Heart left ventricle (tissue), 16 donors: ENCODE measurements around the gene ACSS1. TPM values are rescaled to one million over a fixed set of nuclear protein-coding genes. Genes with fewer than 3 reads are reported as not detected.

Experiments used
- ATAC-seq, 4 donors: fragments of 200-7000 bp; cut with Tn5 transposase; one replicate each; pipeline ENCODE4 v1.9.1; 2020 to 2022; ENCODE audit warnings: moderate library complexity in 4 of 4, mild to moderate bottlenecking in 3 of 4, moderate number of reproducible peaks in 1 of 4
- DNase-seq, 5 donors: peaks; one replicate each; pipeline ENCODE4 v3.0.0-alpha.2; 2020
- H3K27ac ChIP-seq, 12 donors: fragments of 200-600 bp; sonication (generic) in 4 of 12; one replicate each; pipeline versions ENCODE4 v1.5.0 to v1.8.0; 2016 to 2022; ENCODE audit warnings: mild to moderate bottlenecking in 2 of 12
- H3K27me3 ChIP-seq, 9 donors: fragments of 200-600 bp; sonication (generic) in 2 of 9; one replicate each; pipeline versions ENCODE4 v1.5.1 to v1.8.0; 2016 to 2022; ENCODE audit warnings: mild to moderate bottlenecking in 3 of 9
- H3K36me3 ChIP-seq, 9 donors: fragments of 200-600 bp; sonication (generic) in 2 of 9; one replicate each; pipeline versions ENCODE4 v1.5.0 to v1.8.0; 2018 to 2022; ENCODE audit warnings: mild to moderate bottlenecking in 2 of 9
- H3K4me1 ChIP-seq, 12 donors: fragments of 200-600 bp; sonication (generic) in 4 of 12; one replicate each; pipeline versions ENCODE4 v1.5.0 to v1.8.0; 2016 to 2022; ENCODE audit warnings: mild to moderate bottlenecking in 3 of 12
- H3K4me3 ChIP-seq, 12 donors: fragments of 200-600 bp; sonication (generic) in 4 of 12; one replicate each; pipeline versions ENCODE4 v1.5.0 to v1.8.0; 2017 to 2022; ENCODE audit warnings: mild to moderate bottlenecking in 9 of 12, moderate library complexity in 4 of 12
- H3K9me3 ChIP-seq, 12 donors: fragments of 200-600 bp; sonication (generic) in 4 of 12; one replicate each; pipeline versions ENCODE4 v1.5.0 to v1.8.0; 2016 to 2022; ENCODE audit warnings: mild to moderate bottlenecking in 1 of 12
- POLR2A ChIP-seq, 2 donors: fragments of 450-650 bp; IDR thresholded peaks; one replicate each; pipeline ENCODE4 v1.6.1; 2017; ENCODE audit warnings: antibody characterized with exemption in 2 of 2, mild to moderate bottlenecking in 2 of 2, moderate library complexity in 2 of 2
- WGBS, 4 donors: extraction: QIAGEN DNeasy Blood & Tissue Kit in 2 of 4; methylation state at CpG; one replicate each; pipeline versions ENCODE4 v1.1.5 to v1.1.7; 2013 to 2018; 5-methylcytosine and 5-hydroxymethylcytosine counted together
- intact Hi-C, 10 donors: fragments of 100-400 bp; cut with DNase I; formaldehyde crosslinking; loops; one replicate each; pipeline versions ENCODE4 v1.11.1 to v1.14.2; 2022
- polyA plus RNA-seq, 2 donors: library from polyadenylated mRNA; stranded (reverse); fragments of 200-250 nt; gene quantifications; one replicate each; pipeline ENCODE4 v1.2.3, GENCODE V29; 2013
- total RNA-seq, 9 donors: library from RNA; depleted of rRNA in 2 of 9; stranded (reverse); fragments of >200 nt in 2 of 9; fragmentation: NEBNext Ultra II Directional in 3 of 9; extraction: Animal tissue kit (Norgen Biotek cat#: 25700) in 3 of 9; gene quantifications; one replicate each; pipeline versions ENCODE4 v1.1.0 to v1.2.4, GENCODE V29; 2016 to 2023
- TF ChIP-seq, protein P1 (sequence below), 12 donors: fragments of 200-600 bp; sonication (generic) in 4 of 12; IDR thresholded peaks; one replicate each; pipeline versions ENCODE4 v1.5.0 to v1.8.0; 2018 to 2022; ENCODE audit warnings: antibody characterized with exemption in 12 of 12, mild to moderate bottlenecking in 5 of 12
- donor health status: ischemic (EF 13 %, LVEDD 7.1; RV severe dilation, severe dysfunction).
- donor health status: healthy with polysubstance abuse.
- donor health status: DM: no; HTN: yes; CAD: no.
- donor health status: DM: no; HTN: no; CAD: no.
- donor health status: ischemic (EF 25% LVEDD 6.9; RV normal size, moderate dysfunction).
- donor health status: ischemic (EF 25% LVEDD 5.7; RV mildly dilated, moderate dysfunction).
- donor health status: healthy.
- donor health status: DM: yes; HTN: yes; CAD: no.
- donor health status: ischemic (EF 35%, LVEDD 5.7; RV mildly dilated, moderate dysfunction).
- donor health status: nonischemic (EF 11% LVEDD 7.7; RV severe dilation, severe dysfunction).
- donor health status: DM: yes; HTN: yes; CAD: no.
- donor health status: PGD.
- donor health status: ischemic (EF 29% LVEDD 5.4; RV normal size, mild dysfunction).
- donor health status: nonischemic (EF 23%, LVEDD 6.1; RV moderate dilation, normal function).

Gene ACSS1
- total and polyA plus RNA-seq, 11 donors: 43.5 to 177 (median 81.4) TPM

DNA sequence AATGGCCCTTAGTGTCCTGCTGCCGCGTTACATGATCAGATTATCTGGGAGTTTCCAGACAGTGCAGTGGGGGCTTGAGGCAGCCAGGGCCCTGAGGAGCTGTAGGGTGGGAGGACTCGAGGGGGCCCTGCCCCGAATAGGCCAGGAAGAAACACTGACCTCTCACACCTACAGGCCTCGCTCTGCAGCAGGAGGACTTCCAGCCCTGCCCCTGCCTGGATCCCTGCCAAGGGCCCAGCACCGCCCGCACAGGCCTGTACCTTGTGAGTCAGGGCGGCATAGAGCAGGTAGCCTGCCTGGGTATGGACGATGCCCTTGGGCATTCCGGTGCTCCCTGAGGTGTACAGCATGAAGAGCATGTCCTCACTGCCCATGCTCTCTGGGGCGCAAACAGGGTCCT lies 35.3 kb downstream of the ACSS1 start:
- H3K27ac ChIP-seq: peak overlapping the region in 7 of 12 donors; percentile 6 to 71 (median 18)
- H3K27me3 ChIP-seq: no peaks in the 10 kb centered on the region
- H3K4me1 ChIP-seq: peaks cover 0 to 69% (median 24%) of the 10 kb centered on the region in 12 donors
- 45 to 65% (median 50%) methylated on average over 11 of the region's 11 CpGs for WGBS, 4 donors
- peaks cover 0 to 59% (median 35%) of the 10 kb centered on the region in 9 donors for H3K36me3 ChIP-seq
- TF ChIP-seq, protein P1, sequence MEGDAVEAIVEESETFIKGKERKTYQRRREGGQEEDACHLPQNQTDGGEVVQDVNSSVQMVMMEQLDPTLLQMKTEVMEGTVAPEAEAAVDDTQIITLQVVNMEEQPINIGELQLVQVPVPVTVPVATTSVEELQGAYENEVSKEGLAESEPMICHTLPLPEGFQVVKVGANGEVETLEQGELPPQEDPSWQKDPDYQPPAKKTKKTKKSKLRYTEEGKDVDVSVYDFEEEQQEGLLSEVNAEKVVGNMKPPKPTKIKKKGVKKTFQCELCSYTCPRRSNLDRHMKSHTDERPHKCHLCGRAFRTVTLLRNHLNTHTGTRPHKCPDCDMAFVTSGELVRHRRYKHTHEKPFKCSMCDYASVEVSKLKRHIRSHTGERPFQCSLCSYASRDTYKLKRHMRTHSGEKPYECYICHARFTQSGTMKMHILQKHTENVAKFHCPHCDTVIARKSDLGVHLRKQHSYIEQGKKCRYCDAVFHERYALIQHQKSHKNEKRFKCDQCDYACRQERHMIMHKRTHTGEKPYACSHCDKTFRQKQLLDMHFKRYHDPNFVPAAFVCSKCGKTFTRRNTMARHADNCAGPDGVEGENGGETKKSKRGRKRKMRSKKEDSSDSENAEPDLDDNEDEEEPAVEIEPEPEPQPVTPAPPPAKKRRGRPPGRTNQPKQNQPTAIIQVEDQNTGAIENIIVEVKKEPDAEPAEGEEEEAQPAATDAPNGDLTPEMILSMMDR (IDR thresholded peaks at IDR 0.05): no peak
- no peak for TF ChIP-seq POLR2A (IDR thresholded peaks at IDR 0.05)
- ATAC-seq: peak; percentile 13 to 61 (median 38)
- DNase-seq: peak in 3 of 5 donors; percentile 40 to 66 (median 60)
- no peaks in the 10 kb centered on the region for H3K9me3 ChIP-seq
- no peak overlapping the region for H3K4me3 ChIP-seq
- intact Hi-C loops: loop anchor here in 1 of 10 donors (5.0 kb wide), 1 partner anchor 35 kb away; the partner anchor contains the start of gene ACSS1

- Histone ChIP-seq H3K9me3 (no peaks in the 10 kb centered on the region), H3K4me3 (no peak overlapping the region), H3K27me3 (no peaks in the 10 kb centered on the region), H3K36me3 (peaks cover 0 to 71% (median 48%) of the 10 kb centered on the region in 9 donors), H3K4me1 (peaks cover 0 to 71% (median 21%) of the 10 kb centered on the region in 12 donors), H3K27ac (peak overlapping the region in 6 of 12 donors; percentile 11 to 71 (median 46))
- WGBS, 4 donors: 91 to 94% (median 93%) methylated on average over 5 to 6 of the region's 6 CpGs
- intact Hi-C loops: loop anchor here in 1 of 10 donors (5.0 kb wide), 1 partner anchor 36 kb away; the partner anchor contains the start of gene ACSS1
- ATAC-seq: no peak
- TF ChIP-seq, protein P1 (IDR thresholded peaks at IDR 0.05): no peak
- DNase-seq: peak in 2 of 5 donors; percentile 9 to 17
These were observed 36.6 kb downstream of the ACSS1 start for GRCh38 chr20:25021336-25021735.

DNA sequence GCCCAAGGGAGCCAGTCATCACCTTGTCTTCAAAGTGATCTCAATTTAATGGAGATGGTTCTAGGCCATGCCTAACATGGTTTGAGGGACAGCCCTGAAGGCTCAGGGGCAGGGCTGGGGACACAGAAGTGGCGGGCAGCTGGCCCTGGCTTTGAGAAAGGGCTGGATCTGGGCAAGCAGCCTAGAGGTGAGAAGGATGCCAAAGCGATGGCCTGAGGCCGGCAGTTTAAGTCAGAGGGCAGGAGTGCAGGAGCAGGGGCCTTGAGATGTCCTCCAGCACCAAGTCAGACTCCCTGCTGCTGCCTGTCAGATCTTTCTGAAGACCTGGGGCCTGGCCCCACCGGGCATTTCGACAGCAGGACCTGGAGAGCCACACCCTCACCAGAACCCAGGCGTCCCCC lies 37.0 kb downstream of the ACSS1 start:
- peak in 3 of 5 donors; percentile 31 to 73 (median 73) for DNase-seq
- Histone ChIP-seq H3K27ac (peak overlapping the region in 6 of 12 donors; percentile 11 to 71 (median 46)), H3K4me1 (peaks cover 0 to 66% (median 19%) of the 10 kb centered on the region in 12 donors), H3K36me3 (peaks cover 0 to 75% (median 53%) of the 10 kb centered on the region in 9 donors), H3K9me3 (no peaks in the 10 kb centered on the region), H3K27me3 (no peaks in the 10 kb centered on the region), H3K4me3 (no peak overlapping the region)
- 58 to 68% (median 66%) methylated on average over 6 of the region's 6 CpGs for WGBS, 4 donors
- intact Hi-C loops: loop anchor here in 1 of 10 donors (5.0 kb wide), 1 partner anchor 36 kb away; the partner anchor contains the start of gene ACSS1
- TF ChIP-seq POLR2A (IDR thresholded peaks at IDR 0.05): no peak
- TF ChIP-seq, protein P1 (IDR thresholded peaks at IDR 0.05): no peak
- ATAC-seq: peak; percentile 53 to 79 (median 76)

GRCh38 chr20:25020345-25020744 lies 37.6 kb downstream of the ACSS1 start:
- peak overlapping the region in 4 of 12 donors; percentile 33 to 71 (median 54) for H3K27ac ChIP-seq
- intact Hi-C loops: loop anchor here in 1 of 10 donors (5.0 kb wide), 1 partner anchor 37 kb away; the partner anchor contains the start of gene ACSS1
- no peaks in the 10 kb centered on the region for H3K9me3 ChIP-seq
- peaks cover 0 to 78% (median 58%) of the 10 kb centered on the region in 9 donors for H3K36me3 ChIP-seq
- peak in 2 of 5 donors; percentile 8 to 15 for DNase-seq
- no peak for ATAC-seq
- no peaks in the 10 kb centered on the region for H3K27me3 ChIP-seq
- TF ChIP-seq, protein P1 (IDR thresholded peaks at IDR 0.05): no peak
- no peak for TF ChIP-seq POLR2A (IDR thresholded peaks at IDR 0.05)
- 93 to 96% (median 94%) methylated on average over 5 of the region's 5 CpGs for WGBS, 4 donors
- H3K4me3 ChIP-seq: no peak overlapping the region
- H3K4me1 ChIP-seq: peaks cover 0 to 61% (median 17%) of the 10 kb centered on the region in 12 donors
